Astrocyte of the cerebellum (primary cell): ENCODE results near the gene PRRT1B.

Experiments
- DNase-seq: peaks from one replicate; pipeline ENCODE4 v3.0.0-alpha.2; 2011; ENCODE audit warnings: low read depth
- H3K4me3 ChIP-seq: 2 replicates; pipeline ENCODE4 v1.5.1; 2011; ENCODE audit warnings: mild to moderate bottlenecking, low read depth, low read length, moderate library complexity
- in situ Hi-C: cut with HindIII; loops from 2 replicates; pipeline ENCODE4 v1.10.0; 2017; ENCODE audit warnings: low sequenced_read_pairs
- TF ChIP-seq, protein P1 (sequence below): IDR thresholded peaks from 2 replicates; pipeline ENCODE4 v1.5.1; 2012; ENCODE audit warnings: low read length, low read depth, moderate library complexity, mild to moderate bottlenecking; ENCODE audit errors: missing control alignments

The PRRT1B gene

DNA sequence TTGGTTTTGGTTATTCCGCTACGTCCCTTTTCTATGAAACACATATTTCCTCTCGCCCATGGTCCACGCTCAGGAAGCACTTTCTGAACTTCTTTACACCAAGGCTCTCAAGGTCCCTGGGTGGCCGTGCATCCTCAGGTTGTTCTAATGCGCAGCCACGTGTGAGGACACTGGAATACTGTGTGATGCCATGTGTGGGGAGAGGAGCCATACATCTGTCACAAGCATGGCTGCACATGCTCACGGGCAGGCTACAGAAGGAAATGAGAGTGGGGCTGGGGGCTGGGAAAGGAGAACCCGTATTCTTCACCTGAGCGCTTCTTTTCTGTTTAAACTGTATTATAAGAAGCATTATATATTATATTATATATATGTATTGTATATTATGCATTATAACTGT lies 36.7 kb downstream of the PRRT1B start:
- TF ChIP-seq, protein P1, sequence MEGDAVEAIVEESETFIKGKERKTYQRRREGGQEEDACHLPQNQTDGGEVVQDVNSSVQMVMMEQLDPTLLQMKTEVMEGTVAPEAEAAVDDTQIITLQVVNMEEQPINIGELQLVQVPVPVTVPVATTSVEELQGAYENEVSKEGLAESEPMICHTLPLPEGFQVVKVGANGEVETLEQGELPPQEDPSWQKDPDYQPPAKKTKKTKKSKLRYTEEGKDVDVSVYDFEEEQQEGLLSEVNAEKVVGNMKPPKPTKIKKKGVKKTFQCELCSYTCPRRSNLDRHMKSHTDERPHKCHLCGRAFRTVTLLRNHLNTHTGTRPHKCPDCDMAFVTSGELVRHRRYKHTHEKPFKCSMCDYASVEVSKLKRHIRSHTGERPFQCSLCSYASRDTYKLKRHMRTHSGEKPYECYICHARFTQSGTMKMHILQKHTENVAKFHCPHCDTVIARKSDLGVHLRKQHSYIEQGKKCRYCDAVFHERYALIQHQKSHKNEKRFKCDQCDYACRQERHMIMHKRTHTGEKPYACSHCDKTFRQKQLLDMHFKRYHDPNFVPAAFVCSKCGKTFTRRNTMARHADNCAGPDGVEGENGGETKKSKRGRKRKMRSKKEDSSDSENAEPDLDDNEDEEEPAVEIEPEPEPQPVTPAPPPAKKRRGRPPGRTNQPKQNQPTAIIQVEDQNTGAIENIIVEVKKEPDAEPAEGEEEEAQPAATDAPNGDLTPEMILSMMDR: no peak
- DNase-seq: no peak
- in situ Hi-C loops: no loop called here
- no peak overlapping the region for H3K4me3 ChIP-seq

DNA sequence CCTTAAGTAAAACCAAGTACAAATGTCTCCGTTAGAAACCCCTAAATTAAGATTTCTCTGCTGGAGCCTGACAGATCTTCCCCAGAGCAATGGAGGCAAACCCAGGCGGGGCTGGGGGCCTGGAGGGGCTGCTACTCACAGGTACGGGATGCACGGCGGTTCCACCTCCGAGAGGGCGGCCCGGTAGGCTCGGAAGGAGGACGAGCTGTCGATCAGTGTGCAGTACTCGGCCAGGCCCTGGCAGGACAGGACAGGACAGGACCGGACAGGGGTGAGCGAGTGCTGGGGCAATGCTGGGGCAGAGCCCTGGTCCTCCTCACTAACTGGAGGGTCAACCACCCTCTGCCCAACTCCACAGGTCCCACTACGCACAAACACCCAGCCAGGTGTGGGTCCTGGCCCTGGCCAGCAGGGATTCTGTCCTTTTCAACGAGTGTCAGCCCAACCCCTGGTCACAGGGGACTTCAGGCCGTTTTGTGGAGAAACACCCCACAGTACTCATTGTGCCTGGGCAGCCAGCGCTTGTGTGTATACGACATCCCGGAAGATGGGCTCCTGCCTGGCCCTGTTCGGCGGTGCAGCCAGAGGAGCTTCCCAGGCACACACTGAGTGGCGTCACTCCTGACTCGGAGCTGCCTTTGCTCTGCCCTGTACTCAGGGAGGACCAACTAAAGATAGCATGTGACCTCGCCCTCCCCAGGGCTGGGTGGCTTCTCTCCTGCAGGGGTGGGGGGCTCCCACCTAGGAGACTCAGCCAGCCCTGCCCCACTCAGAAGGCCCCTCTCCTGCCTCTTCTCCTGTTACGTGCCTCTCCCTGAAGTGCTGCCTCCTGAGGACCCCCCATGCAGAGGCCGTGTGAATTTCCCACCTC lies 37.4 kb downstream of the PRRT1B start:
- no peak for DNase-seq
- in situ Hi-C loops: no loop called here
- TF ChIP-seq, protein P1: no peak
- H3K4me3 ChIP-seq: no peak overlapping the region

DNA sequence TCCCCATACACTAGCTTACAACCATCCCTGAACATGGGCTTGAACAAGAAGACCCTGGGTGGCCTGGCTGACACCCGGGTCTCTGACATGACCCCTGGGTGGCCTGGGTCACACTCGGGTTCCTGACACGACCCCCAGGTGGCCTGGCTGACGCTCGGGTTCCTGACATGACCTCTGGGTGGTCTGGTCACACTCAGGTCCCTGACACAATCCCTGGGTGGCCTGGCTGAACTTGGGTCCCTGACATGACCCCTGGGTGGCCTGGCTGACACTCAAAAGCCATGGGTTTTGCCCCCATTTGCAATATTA lies 38.0 kb downstream of the PRRT1B start:
- in situ Hi-C loops: no loop called here
- H3K4me3 ChIP-seq: no peak overlapping the region
- no peak for DNase-seq
- TF ChIP-seq, protein P1: no peak

DNA sequence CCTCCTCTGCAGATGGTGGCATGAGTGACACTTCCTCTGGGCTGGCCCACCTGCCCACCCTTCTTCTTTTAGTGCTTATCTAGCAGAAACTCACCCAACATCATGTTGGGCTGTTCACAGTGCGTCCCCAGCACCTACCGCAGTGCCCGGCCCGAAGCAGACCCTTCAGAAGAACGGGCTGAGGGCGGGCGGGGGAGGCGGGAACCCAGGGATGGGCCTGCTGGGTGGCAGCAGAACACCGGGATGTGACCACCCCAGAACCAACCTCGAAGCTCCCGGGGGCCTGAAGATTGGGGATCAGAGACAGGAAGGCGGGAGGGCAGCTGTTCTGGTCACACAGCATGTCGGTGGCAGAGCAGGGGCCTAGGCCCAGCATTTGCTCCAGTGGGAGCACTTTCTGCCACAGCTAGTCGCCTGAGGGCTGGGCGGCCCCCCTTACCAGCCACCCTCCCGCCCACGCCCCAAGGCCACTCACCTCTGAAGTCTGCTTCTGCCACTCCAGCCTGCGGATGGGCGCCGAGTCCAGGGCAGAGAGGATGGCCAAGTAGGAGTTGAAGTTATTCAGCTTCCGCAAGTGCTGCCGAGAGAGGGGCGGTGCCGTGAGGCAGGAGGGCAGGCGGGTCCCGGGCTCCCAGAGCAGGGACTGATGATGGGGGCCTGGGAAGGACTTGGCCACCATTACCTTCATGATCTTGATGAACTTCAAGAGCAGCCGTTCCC lies 38.7 kb downstream of the PRRT1B start:
- H3K4me3 ChIP-seq: no peak overlapping the region
- TF ChIP-seq, protein P1: no peak
- in situ Hi-C loops: no loop called here
- no peak for DNase-seq

DNA sequence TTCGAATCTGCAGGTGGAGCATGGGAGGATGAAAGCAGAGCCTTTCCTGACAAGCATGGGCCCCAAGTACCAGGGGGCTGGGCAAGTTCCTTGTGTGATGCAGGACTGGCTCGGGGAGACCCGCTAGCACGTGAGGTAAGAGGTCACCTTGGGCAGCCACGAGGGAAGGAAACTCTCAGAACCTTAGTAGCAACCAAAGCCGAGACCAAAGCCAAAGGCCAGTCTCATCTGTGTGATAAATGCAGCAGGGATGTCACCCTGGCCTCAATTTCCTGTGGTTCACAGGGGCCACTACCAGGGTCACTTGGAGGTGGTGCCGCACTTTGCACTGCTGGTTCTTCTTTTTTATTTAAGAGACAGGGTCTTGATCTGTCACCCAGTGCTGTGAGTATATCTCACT lies 39.5 kb downstream of the PRRT1B start:
- no peak overlapping the region for H3K4me3 ChIP-seq
- in situ Hi-C loops: no loop called here
- TF ChIP-seq, protein P1: no peak
- no peak for DNase-seq

DNA sequence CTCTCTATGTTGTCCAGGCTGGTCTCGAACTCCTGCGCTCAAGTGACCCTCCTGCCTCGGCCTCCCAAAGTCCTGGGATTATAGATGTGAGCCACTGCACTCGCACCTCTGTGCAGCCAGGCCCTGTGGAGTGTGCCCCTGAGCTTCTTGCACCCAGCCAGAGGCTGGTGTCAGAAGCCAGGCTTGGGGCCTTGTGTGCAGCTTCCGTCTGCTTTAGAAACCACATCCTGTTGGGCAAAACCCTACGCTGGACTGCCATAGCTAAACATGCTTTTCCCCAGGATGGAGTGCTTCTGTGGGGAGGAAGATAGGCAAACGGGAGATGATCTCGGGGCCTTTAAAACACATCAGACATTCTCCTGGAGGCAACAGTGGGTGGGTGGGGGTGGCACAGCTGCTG lies 40.1 kb downstream of the PRRT1B start:
- in situ Hi-C loops: no loop called here
- no peak overlapping the region for H3K4me3 ChIP-seq
- DNase-seq: no peak
- TF ChIP-seq, protein P1: no peak
